ENCODE results near the gene DNAJB11. TPM values are rescaled to one million over a fixed set of nuclear protein-coding genes. Genes with fewer than 3 reads are reported as not detected.
"Not testable (repeated sequence)": the region's sequence is repeated elsewhere in the genome, so short reads cannot be mapped to it uniquely, and the experiment has no call there.

DNAJB11 gene
- total and polyA plus RNA-seq, 12 donors: 20.1 to 93.2 (median 39.6) TPM

DNA sequence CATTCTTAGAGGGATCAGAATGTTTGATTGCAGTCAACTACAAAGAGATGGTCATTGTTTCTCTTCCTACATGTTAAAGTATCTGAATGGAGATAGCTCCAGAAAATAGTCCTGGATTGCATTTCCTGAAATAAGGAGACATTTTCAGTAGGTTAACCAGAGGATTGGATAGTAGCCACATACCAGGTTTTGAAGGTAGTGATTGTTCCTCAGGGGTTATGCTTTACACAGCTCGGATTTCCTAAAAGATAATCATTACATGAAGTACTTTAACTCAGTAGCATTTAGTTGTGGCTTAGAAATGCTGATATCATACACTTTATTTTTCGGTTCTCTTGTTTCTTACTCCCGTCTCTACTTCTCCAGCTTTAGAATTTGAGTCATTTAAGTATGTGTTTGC lies 10.3 kb downstream of the DNAJB11 start:
- WGBS, 4 donors: 92 to 97% (median 93%) methylated on average over 3 of the region's 3 CpGs
- no peak for DNase-seq
- TF ChIP-seq, protein P1, sequence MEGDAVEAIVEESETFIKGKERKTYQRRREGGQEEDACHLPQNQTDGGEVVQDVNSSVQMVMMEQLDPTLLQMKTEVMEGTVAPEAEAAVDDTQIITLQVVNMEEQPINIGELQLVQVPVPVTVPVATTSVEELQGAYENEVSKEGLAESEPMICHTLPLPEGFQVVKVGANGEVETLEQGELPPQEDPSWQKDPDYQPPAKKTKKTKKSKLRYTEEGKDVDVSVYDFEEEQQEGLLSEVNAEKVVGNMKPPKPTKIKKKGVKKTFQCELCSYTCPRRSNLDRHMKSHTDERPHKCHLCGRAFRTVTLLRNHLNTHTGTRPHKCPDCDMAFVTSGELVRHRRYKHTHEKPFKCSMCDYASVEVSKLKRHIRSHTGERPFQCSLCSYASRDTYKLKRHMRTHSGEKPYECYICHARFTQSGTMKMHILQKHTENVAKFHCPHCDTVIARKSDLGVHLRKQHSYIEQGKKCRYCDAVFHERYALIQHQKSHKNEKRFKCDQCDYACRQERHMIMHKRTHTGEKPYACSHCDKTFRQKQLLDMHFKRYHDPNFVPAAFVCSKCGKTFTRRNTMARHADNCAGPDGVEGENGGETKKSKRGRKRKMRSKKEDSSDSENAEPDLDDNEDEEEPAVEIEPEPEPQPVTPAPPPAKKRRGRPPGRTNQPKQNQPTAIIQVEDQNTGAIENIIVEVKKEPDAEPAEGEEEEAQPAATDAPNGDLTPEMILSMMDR (IDR thresholded peaks at IDR 0.05): no peak
- TF ChIP-seq POLR2A (IDR thresholded peaks at IDR 0.05): no peak
- no peak overlapping the region for H3K4me3 ChIP-seq
- peaks cover 0 to 78% of the 10 kb centered on the region in 2 donors for H3K36me3 ChIP-seq (replicated peaks in 1 of 2)
- no peak overlapping the region for H3K27ac ChIP-seq
- H3K9me3 ChIP-seq (replicated peaks in 1 of 3): no peaks in the 10 kb centered on the region
- no peaks in the 10 kb centered on the region for H3K4me1 ChIP-seq (replicated peaks in 1 of 2)
- no peaks in the 10 kb centered on the region for H3K27me3 ChIP-seq
- intact Hi-C loops (cut with DNase I): no loop called here

DNA sequence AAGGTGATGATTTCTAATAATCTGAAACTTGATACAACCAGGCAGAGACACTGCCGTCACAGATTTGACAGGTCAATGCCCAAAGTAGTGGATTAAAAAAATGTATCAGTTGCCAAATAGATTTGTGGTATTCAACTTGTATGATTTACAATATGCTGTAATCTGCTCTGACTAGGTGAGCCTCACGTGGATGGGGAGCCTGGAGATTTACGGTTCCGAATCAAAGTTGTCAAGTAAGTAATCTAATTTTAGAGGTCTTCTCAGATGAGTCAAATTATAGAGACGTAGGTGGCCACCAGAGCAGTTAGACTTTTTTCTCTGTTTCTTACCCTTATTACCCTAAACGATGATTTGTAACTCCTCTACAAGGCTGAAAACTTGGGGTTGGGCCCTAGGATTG lies 12.0 kb downstream of the DNAJB11 start:
- Histone ChIP-seq H3K27me3 (no peaks in the 10 kb centered on the region), H3K9me3 (replicated peaks in 1 of 3) (no peaks in the 10 kb centered on the region), H3K27ac (no peak overlapping the region), H3K4me3 (no peak overlapping the region), H3K36me3 (replicated peaks in 1 of 2) (peaks cover 0 to 71% of the 10 kb centered on the region in 2 donors), H3K4me1 (replicated peaks in 1 of 2) (no peaks in the 10 kb centered on the region)
- TF ChIP-seq POLR2A (IDR thresholded peaks at IDR 0.05): no peak
- TF ChIP-seq, protein P1 (IDR thresholded peaks at IDR 0.05): no peak
- 95 to 97% (median 96%) methylated on average over 6 of the region's 6 CpGs for WGBS, 4 donors
- no peak for DNase-seq
- intact Hi-C loops (cut with DNase I): no loop called here

DNA sequence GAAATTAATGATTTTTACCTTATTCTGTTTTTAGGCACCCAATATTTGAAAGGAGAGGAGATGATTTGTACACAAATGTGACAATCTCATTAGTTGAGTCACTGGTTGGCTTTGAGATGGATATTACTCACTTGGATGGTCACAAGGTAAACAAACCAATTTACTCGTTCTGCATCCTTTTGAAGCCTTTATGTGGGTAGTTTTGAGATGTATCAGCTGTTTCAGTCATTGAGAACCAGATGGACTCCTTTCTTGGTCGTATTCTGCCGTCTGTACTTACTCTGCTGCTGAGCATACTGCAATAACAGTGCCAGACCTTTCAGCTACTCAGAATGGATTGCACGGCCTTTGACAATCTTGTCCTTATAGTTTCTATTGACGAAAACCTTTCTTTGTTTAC lies 13.3 kb downstream of the DNAJB11 start:
- Histone ChIP-seq H3K36me3 (replicated peaks in 1 of 2) (peaks cover 0 to 71% of the 10 kb centered on the region in 2 donors), H3K4me3 (no peak overlapping the region), H3K27ac (no peak overlapping the region), H3K27me3 (no peaks in the 10 kb centered on the region), H3K4me1 (replicated peaks in 1 of 2) (no peaks in the 10 kb centered on the region), H3K9me3 (replicated peaks in 1 of 3) (no peaks in the 10 kb centered on the region)
- TF ChIP-seq, protein P1 (IDR thresholded peaks at IDR 0.05): no peak
- no peak for TF ChIP-seq POLR2A (IDR thresholded peaks at IDR 0.05)
- intact Hi-C loops (cut with DNase I): no loop called here
- no peak for DNase-seq
- 71 to 80% (median 79%) methylated on average over 5 of the region's 5 CpGs for WGBS, 4 donors

DNA sequence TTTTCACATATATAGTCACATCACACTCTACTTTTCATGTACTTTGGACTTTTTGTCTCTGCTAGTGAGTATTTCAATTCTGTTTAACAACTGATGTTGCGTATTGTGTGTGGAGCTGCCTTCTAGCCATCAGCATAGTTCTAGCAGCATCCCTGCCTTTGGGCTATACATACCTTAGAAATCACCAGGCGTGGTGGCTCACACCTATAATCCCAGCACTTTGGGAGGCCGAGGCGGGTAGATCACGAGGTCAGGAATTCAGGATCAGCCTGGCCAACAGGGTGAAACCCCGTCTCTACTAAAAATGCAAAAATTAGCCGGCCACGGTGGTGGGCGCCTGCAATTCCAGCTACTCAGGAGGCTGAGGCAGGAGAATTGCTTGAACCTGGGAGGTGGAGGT lies 15.7 kb downstream of the DNAJB11 start:
- intact Hi-C loops (cut with DNase I); H3K9me3 ChIP-seq (replicated peaks in 1 of 3); DNase-seq; H3K27me3 ChIP-seq; H3K27ac ChIP-seq; H3K4me1 ChIP-seq (replicated peaks in 1 of 2); H3K4me3 ChIP-seq: not testable (repeated sequence)
- 84 to 96% (median 92%) methylated on average over 9 of the region's 9 CpGs for WGBS, 4 donors
- H3K36me3 ChIP-seq (replicated peaks in 1 of 2): peaks cover 0 to 49% of the 10 kb centered on the region in 2 donors

DNA sequence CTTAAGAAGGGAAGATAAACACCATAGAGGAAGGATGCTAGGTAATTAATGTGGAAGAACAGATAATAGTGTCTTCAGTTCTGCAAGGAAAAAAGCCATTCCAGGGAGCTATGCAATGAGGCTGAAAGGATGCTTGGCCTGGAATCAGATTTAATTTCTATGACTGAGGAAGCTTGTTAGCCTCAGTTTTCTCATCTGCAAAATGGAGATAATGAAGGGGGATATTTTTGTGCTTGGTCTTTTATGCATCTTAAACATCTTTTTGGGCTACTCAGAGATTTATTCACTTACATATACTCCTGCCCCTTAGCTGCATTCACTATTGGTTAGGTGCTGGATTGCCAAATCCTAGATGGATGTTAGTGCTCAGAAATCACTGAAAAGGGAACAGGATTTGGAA lies 16.7 kb downstream of the DNAJB11 start:
- H3K36me3 ChIP-seq (replicated peaks in 1 of 2): peaks cover 0 to 40% of the 10 kb centered on the region in 2 donors
- intact Hi-C loops (cut with DNase I): no loop called here
- no peaks in the 10 kb centered on the region for H3K9me3 ChIP-seq (replicated peaks in 1 of 3)
- no peak overlapping the region for H3K4me3 ChIP-seq
- no peaks in the 10 kb centered on the region for H3K4me1 ChIP-seq (replicated peaks in 1 of 2)
- no peak overlapping the region for H3K27ac ChIP-seq
- H3K27me3 ChIP-seq: no peaks in the 10 kb centered on the region
- TF ChIP-seq, protein P1 (IDR thresholded peaks at IDR 0.05): no peak
- no peak for TF ChIP-seq POLR2A (IDR thresholded peaks at IDR 0.05)
- no peak for DNase-seq
